CD4-positive, alpha-beta T cell treated with Interleukin-1 beta for 1 hour (primary cell): ENCODE measurements around the gene ARHGAP40.

Experiments used
- DNase-seq, 2 donors: peaks; one replicate each; pipeline ENCODE4 v3.0.0-alpha.2; 2020 to 2022

The ARHGAP40 gene

DNA sequence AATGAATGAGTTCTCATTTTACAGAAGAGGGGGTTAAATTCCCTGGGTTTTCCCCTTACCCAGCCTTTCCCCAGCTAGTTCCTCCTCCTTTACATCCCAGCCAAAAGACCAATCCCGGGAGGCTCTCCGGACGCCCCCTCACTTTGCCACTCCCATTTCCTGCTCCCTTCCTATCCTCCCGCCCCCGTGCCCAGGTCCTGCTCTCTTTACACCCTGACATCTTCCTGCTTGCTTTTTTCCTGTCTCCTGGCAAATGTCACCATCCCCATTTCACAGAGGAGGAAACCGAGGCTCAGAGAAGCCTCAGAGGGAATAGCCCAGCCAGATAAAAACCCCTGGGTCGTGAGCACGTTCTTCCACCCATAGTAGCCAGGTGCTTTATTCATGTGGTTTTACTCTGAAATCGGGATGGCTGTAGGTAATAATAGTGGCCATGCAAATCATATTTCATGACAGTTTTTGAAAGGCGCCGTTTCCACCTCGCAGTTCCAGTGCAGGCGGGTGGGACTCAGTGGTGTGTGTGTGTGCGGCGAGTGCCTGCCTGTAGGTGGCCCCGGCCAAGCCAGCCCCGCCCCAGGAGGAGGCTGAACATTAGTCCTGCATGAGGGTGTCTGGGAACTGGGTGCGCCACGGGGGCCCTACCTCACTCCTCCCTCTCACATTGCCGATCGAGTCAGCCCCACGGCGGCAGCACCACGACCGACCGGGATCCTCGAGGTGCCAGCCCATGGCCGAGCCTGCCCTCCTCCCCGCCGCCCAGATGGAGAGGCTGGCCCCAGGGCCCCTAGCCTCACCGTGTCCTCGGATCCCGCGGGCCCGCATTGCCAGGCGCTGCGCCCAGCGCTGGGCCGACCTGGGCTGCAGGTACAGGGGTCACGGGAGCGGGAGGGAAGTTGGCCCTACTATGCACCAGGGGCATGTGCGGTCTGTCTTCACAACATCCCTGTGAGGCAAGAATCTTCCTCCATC, at the start of gene ARHGAP40:
Gene ARHGAP40 (plus strand): TSS at position 594 of the 969 bp plus-strand sequence.
- DNase-seq, result no peak

DNA sequence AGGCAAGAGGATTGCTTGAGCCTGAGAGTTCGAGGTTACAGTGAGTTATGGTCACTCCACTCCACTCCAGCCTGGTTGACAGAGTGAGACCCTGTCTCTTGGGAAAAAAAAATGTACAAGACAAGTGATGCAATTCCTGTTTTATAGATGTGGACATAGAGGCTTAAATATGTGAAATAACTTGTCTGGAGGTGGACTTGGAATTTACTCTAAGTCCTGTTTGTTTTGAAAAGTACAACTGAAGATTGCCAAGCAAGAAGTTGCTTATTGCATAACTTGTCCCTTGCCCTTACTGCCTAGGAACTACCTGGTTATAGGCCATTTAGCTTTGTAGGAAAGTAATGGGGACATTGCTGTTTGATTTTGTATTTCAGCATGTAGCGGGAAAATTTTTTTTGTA, 46.6 kb upstream of the ARHGAP40 start:
- DNase-seq, result no peak

DNA sequence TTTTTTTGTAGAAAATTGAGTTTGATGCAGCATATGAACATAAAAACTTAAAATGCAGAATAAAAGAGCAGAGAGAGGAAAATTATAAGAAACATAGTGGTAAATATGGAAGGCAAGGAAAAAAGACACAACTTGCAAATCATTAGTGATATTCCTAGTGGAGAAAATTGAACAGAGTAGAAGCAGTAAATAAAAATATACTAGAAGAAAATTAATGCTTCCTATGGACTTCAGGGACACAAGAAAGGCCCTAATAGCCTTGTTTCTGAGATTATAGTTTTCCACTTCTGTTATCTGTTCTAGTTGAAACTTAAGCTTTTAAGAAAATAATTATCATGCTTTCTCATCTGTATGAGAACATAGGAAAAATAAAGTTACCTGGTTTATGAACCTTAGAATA, 46.2 kb upstream of the ARHGAP40 start:
- DNase-seq, result no peak

DNA sequence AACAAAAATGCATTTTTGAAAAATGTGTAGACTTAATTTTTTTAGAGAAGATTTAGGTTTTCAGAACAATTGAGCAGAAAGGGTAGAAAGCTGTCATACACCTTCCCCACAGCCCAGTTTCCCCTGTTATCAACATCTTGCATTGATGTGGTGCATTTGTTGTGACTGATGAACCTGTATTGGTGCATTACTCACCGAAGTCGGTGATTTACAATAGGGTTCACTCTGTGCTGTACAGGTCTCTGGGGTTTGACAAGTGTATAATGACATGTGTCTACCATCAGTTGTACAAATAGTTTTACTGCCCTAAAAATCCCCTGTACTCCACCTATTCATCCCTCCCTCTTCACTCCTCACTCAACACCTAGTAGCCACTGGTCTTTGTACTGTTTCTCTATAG, 44.4 kb upstream of the ARHGAP40 start:
- no peak for DNase-seq

DNA sequence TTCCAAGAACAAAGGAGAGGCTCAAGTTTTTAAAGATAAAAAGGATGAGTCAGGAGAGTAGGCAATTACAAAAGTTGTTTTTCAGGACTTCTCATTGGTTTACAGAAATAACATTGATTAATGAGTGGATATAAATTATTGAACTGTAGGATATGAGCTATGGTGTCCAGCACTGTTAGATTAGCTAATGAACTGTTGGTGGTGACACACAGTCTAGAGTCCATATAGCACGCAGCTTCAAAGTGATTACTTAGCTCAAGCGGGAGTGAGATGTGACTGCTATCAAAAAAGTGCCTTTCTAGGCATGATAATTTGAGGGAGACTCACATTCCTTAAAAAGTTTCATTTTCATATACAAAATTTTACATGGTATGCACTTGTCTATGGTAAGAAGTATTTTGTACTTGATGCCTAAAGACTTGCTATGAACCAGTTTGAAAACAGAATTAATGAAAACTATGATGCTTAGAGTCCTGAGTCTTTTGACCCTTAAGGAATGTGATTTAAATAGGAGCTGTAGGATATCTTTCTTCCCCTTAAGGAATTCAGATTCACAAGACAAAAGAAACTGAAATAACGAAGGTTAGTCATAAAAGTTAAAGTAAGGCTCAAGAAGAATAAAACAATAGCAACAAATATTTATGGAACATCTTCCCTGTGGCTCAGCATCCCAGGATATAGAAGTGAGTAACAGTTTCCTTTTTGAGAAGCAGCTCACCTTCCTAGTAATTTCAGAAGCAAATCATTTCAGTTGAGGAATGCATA, 42.8 kb upstream of the ARHGAP40 start:
- DNase-seq, result no peak

DNA sequence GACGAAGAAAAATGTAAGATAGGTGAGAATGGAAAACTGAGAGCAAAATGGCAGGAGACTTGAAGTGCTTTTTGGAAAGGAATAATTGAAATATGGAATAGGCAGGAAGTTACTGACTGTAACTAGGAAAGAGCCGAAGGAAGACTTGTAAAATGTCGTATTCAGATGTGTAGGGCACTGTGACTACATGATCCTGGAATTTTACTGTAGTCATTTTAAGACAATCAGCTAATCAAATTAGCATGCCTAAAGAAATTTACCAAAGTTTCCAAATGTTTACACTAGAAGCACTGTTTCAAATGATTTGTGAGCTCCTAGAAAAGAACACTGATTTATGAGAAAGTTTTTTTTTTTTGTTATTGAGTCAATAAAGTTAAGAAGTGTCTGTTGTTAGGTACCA, 41.8 kb upstream of the ARHGAP40 start:
- DNase-seq, result no peak

DNA sequence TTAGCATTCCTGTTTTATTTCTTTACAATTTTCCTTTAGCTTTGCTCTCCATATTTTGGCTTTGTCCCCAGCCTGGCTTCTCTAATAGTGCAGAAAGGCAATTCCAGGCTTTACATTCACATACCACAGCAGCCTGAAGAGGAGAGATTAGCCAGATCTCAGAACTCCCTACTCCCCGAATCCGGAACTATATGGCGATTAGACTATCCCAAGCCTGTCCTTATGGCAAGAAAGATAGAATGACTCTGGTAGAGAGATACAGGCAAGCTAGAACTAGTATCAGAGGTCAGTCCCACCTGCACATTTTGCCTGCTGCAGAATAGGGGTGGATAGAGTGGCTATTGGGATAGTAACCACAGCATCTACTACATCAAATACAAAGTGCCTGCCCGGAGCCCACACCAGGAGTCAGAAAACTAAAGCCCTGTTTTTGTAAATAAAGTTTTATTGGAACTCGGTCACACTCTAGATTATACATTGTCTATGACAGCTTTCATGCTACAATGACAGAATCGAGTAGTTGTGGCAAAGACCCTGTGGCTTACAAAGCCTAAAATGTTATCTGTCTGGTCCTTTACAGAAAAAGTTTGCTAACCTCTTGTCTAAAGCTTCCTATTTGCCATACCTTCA, 37.7 kb upstream of the ARHGAP40 start:
- DNase-seq, result no peak

DNA sequence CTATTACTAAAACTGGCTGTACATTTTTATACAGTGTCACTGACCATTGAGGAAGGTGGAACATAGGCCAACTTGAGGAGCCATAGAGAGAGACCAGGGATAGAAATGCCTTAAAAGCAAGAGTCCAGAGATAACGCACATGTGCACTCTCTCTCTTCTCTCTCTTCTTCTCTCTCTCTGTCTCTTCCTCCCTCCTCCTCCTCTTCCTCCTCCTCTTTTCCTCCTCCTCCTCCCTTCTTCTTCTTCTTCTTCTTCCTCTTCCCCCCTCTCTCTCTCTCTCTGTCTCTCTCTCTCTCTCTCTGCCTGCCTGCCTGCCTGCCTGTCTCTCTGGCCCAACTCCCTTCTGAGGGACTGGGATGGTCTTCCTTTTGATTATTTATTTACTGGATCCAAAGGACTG, 36.9 kb upstream of the ARHGAP40 start:
- DNase-seq, result no peak

DNA sequence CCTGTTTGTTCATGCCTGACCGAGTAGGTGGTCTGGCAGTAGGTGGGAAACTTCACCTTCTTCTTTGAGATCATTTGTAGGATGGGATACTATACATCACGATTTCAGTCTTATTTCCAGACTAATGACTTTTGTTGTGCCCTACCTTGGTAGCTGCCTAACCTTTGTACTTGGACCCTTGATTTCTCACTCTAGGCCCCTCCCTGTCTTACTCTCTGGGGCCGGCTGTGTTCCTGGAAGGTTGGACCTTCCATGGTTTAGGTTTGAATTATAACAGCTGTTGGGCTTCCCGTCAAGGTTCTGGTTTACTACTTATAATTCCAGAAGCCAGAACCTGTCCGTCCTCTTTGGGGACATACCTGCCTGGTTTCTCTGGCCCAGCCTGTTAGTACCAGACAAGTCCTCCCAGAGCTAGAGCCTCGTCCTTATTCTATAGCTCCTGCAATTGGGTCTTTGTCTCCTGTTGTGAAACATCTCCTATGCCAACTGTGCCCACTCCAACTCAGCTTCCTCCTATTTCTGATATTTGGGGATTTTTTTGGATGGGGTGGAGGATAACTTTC, 35.5 kb upstream of the ARHGAP40 start:
- no peak for DNase-seq

DNA sequence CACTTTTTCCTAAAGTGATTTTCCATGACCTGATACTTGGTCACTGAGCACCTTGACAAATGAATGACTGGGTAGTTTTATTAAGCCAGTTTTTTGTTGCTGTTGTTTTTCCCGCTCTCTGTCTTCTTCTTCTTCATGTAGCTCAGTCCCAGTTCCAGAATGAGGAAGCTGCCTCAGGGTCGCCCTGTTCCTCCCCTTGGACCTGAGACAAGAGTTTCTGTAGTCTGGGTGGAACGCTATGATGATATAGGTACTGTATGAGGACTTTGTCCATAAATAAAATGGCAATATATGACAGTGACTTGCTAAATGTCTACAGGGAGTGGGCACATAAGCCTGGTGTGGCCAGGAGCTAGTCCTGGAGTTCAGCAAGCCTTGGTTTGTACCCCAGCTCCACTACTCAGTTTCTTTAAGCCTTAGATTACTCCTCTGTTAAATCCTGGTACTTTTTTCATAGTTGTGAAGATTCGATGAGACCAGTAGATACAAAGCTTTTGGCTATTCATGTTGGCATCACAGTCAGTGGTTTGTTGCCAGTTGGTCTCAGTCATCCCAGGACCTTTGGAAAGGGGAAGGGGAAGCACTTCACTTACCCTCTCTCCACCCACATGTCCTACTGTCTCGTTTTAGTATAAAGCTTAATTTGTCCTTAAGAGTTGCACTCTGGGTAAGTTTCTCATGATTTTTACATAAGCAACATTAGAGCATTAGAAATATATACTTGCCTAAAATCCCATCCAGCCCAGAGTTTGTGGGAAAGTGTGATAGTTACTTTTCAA, 31.7 kb upstream of the ARHGAP40 start:
- DNase-seq, result no peak

DNA sequence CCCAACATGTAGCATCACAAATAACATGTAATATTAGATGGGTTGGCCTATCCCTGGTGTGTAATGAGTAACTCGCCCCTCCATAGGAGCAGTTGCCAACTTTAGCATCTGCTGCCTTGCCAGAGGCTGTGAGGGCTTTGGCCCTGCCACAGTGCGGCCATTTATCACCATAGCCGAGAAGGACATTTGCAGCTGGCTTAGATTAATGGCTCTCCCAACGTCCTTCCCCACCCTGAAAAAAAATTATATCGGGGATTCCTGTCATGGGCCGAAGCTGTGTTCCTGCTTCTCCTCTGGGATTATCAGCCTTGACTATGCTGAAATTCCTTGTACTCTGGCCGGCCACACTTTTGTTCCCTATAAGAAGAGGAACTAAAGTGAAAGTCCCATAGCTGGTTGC, 28.2 kb upstream of the ARHGAP40 start:
- DNase-seq, result no peak

DNA sequence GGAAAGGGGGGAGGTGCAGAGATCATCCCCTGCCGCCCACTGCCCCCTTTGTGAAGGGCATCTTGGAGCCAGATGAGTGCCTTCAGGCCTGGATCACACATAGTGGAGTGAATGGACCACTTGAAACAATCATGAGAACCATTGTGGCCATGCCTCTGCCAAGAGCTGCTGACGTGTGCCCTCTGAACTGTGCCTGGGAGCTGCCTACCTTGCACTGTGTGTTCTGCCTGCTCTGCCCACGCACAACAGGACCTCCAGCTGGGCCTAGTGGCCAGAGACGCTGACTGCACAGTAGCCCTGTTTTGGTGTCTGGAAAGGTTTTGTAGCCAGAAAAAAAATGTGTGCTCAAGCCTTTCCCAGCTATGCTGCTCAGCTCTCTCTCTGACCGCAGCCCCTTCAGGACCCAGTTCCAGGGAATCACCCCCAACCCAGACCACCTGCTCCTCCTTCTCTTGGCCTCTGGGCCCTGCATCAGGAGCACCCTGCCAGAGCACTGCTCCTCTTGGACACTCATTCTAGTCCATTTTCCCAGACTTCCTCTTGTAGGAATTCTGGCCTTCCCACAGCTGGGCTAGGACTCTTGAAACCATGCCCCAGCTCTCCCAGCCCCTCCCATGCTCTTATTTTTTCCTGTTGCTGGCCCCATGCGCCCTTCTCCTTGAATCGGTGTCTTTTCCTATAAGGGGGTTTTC, 22.2 kb upstream of the ARHGAP40 start:
- DNase-seq, result no peak

DNA sequence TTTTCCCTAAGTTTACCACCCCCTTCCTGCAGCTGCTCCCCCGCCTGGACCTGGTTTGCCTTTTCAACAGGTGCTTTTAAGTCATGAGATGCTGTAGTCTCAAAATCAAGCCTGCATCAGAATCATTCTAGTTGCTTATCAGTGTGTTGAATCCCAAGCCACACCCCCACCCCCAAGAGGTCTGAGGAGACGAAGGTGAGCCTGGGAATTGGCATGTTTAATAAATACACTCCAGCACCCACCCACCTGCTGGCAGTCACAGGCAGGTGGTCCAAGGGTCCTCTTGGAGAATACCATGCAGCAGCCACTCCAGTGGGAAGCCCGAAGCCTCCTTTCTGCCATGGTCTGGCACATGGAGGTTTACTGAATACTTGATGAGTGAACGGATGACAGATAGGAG, 21.7 kb upstream of the ARHGAP40 start:
- no peak for DNase-seq

DNA sequence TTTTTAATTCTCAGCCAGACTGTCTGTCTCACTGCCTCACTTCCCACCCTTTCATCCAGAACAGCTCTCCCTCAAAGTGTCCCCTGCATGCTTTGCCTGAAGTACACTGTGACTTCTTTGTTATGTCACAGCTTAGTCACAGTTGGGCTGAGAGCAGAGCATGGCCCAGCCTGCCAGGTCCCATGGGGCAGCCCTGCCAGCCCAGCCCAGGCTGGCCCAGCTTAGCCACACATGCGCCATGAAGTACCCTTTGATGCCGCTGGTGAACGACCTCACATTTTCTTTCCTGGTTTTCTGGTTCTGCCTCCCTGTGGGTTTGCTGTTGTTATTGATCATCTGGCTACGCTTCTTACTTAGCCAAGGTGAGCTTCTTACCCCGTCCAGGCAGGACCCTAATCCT, 20.6 kb upstream of the ARHGAP40 start, which contains the start of gene ADIG:
Gene ADIG (plus strand): TSS at position 185 of the 400 bp plus-strand sequence. CDS start 54 bp downstream, at position 239.
- DNase-seq, result no peak

DNA sequence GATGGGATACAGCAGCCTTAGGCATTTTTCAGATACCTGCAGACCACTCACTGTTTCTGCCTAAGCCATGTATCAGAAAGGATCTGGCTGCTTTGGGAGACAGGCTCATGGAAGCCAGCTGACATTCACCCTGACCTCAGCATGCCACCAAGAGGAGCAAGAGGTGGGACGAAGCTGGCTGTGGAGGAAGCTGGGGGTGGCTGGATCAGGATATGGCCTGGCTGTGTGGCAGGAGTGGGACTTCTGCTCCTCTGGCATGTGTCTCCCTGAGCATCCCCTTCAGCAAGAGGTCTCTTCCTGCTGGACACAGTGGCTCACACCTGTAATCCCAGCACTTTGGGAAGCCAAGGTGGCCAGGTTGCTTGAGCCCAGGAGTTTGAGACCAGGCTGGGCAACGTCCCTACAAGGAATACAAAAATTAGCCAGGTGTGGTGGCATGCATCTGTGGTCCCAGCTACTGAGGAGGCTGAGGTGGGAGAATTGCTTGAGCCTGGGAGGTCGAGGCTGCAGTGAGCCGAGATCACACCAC, 19.7 kb upstream of the ARHGAP40 start:
- DNase-seq, result no peak

DNA sequence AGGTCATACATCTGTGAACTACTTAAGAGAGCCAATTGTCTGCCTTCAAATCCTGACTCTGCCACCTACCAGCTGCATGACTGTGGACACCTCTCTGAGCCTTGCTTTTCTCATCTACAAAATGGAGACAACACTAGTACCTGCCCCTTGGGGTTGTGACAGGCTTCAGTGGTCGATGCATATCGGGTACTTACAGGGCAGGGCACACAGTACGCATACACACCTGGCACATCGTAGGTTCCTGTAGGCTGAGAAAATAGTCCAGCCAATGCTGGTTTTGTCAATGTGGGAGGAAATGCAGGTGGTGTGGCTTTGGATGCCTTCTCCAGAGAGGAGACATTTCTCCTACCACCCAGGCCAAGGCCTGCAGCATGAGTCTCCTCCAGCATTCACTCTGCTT, 18.3 kb upstream of the ARHGAP40 start:
- no peak for DNase-seq

DNA sequence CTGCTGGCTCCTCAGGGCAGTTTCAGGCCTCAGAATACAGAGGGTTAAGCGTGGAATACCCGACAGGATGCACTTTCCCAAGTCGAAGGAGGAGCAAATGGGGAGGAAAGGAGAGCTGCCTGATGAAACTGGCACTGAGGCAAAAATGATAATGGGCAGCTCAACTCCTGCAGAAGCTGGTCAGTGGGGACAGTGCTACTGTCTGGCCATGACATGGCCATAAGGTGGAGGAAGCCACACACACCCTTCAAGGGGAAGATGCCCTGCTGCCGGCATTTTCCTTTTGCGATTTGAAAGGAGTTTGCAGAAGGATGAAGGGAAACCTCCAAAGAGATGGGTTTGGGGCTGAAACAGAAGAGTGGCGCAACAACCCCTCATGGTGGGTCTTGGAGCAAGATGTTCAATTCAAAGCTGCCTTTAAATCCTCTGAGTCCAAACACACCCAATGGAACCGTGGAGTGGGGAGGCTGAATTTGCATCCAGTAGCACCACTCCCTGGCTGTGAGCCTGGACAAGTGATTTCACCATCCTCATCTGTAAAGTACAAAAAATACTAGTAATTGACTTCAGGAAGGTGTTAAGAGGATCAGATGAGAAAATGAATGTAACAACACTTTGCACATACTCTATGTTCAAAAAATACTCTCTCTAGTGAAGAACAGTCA, 17.4 kb upstream of the ARHGAP40 start:
- no peak for DNase-seq

DNA sequence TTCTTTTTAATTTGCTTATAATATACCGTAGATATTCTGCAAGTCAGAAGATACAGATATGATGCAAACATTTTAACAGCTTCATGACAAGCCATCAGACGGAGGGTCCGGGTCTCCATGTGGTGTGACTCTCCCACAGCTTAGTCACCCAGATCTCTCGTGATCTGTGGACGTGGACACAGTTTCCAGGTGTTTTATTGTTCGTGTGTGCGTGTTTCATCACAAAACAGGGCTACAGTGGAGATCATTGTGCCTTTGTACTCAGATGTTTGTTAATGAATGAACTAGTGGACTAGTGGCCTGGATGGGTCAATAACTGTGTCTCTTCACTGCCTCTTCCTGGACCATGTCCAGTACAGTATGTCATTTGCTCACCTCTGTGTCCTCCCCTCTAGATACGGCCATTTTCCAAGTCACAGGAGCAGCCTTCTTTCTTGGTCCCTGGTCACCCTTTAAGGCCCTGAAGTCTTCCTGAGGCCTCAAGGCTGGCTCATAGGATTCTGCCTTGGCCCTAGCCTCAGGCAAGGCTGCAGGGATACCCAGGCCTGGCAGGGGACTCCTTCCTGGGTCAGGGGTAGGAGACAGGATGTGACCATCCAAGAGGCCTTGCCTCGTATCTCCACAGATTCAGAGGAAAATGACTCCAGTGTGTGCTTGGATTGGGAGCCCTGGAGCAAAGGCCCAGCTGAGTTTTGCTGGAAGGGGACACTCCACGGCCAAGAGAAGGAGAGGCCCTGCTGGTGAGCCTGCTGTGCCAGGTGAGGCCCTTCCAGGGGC, 16.0 kb upstream of the ARHGAP40 start:
- DNase-seq, result no peak

DNA sequence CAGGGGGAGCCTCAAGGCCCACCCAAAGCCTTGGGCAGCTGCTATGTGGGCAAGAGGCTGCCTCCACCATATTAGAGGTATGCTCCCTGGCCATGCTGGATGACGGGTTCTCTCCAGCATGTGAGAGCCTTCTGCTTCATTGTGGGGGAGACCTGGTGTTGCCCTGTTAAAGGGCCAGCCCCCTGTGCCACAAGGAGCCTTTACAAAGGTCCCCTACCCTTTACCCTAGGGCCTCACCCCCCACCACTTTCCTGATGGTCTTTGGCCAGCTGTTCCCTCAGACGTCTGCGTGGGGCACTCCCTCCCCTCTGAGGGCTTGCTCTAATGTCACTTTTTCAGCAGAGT, 15.5 kb upstream of the ARHGAP40 start:
- DNase-seq, result no peak

DNA sequence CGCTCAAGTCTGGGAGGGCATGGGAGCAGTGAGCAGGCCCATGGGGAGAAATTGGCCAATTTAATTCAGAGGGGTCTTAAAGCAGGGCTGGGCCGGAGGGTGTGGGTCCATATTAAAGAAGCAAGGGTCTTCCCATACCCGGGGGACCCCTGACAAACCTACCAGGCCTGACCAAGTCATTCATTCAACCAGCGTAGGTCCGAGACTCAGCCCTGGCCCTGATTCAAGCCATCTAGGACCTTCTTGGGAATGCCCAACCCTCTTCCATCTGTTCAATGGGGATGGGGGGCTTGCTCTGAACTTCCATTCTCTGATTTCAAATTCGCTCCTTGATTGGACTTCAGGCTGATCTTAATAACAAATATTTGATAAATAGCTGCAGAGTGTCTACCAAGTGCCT, 13.3 kb upstream of the ARHGAP40 start:
- DNase-seq, result no peak
